Measurements from ENCODE around the gene MCC.

Gene MCC

DNA sequence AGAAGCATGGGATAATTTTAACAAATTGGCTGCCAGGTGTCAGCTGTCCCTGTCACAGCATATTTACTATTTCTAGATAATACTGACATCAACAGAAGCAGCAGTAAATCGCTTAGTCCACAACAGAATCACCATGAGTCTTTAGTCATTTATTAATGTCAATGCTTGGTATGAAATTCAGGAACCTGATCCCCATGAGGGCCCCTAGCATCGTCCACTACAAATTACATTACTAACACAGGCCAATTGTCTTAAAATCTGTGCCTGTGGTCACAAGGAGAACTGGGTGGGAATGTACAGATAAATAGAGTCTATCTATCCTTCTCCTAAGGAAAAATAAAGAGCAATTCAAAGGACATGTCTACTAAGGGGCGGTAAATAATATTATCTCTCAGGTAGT lies 129.6 kb downstream of the MCC start:
- DNase-seq, result no peak

DNA sequence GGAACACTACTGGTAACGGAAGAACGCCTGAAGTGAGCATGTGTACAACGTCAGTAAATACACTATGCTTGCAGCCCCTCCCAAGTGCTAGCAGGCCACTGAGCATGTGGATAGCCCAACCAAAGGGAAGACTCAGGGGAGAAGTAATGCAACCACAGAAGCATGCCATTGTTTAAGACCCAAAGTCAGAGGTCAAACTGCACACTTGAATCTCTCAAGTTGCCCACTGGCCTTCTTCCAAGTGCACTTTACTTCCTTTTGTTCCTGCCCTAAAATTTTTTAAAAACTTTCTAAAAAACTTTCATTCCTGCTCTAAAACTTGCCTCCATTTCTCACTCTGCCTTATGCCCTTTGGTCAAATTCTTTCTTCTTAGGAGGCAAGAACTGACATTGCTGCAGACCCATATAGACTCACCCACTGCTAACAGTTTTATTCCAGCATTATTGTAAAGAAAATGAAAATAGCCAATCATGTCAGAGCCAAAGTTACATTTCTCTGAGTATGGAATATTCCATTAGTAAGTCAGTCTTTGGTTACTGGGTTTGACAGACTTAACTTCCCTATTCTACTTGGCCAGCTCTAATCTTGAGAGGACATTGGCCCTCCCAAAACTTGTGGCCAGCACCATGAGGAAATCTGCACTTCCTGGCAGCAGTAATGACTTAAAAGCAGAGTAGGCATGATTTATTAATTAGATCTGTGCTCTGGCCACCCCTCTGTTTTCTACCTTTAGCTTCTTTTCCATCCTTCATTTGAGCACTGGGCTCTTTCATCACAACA lies 130.4 kb downstream of the MCC start:
- no peak for DNase-seq

DNA sequence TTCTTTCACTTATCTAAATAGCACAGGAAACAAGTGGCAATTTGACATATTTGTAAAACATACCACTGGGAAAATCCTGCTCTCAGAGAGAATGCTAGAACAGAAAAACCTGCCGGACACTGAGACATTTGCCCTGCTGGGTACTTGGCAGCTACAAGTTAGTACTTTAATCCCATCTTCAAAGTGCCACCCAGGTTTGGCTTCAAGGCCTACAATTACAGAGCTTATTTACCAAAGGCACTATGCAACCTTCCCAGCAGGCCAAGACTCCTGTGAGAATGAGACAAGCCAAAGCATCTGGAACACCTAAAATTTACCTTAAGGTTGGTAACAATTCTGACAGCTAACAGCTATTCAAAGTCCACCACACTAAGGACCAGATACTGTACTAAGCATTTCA lies 131.8 kb downstream of the MCC start:
- no peak for DNase-seq

DNA sequence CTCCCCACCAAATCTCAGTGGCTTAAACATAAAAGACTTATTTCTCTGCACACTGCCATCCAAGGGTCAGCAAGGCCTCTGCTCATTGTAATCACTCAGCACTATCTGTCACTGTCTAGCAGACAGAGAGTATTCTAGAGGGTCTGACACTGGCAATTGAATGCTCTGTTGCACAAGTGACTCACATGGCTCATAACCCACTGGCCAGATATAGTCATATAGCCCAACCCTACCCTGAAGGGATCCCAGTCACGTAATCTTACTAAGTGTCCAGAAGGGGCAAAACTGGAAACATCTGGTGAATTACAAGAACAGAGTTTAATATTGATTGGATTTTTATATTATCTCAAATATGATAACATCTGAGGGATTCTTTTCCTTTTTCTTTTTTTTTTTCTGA lies 134.2 kb downstream of the MCC start:
- no peak for DNase-seq

DNA sequence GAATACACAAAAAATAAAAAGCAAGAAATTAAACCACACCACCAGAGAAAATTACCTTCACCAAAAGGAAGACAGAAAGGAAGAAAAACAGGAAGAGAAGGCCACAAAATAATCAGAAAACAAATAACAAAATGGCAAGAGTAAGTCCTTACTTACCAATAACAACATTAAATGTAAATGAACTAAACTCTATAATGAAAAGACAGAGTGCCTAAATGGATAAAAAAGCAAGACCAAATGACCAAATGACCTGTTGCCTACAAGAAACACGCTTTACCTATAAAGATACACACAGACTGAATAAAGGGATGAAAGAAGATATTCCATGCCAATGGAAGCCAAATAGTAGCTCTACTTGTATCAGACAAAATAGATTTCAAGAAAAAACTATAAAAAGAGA lies 140.7 kb downstream of the MCC start:
- no peak for DNase-seq

DNA sequence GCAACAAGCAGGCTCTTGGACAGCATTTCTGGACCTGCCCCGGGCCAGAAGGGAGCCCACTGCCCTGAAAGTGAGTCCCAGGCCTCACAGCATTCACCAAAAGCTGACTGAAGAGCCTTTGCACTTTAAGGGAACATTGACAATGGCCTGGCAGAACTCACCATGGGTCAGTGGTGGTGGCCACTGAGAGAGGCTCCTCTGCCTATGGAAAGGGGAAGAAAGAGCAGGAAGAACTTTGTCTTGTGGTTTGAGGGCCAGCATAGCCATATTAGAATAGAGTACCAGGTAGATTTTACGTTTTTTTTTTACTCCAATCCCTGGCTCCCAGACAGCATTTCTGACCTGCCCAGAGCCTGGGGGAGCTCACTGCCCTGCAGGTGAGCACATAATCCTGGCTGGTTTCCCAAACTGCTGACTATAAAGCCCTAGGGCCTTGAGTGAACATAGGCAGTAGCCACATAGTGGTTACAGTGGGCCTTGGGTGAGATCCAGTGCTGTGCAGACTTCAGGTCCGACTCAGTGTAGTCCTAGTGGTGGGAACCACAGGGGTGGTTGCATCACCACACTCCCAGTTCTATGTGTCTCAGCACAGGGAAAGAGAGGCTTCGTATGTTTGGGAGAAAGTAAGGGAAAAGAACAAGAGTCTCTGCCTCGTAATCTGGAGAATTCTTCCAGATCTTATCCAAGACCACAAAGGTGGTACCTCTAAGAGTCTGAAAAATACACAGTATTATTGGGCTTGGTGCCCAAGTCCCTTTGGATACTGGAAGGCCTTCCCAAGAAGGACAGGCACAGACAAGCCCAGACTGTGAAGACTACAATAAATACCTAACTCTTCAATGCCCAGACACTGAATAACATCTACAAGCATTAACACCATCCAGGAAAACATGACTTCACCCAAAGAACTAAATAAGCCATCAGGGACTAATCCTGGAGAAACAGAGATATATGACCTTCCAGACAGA lies 143.0 kb downstream of the MCC start:
- DNase-seq, result no peak

DNA sequence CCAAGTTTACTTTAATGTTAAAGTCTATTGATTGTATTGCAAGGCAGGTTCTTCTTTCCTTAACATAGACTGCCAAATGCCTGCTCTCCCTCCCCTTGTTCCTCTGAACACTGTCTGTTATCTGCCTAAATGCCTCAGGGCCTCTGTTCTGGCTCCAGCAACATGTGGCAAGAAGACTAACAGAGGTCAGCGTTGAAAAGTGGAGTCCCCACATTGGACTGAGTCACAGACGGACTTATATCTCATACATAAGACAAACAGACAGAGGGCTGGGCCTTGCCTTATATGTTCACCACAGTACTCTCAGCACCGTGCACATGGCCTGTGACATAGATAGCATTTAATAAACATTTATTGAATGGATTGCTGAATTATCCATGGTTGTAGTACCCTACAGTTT lies 144.9 kb downstream of the MCC start:
- no peak for DNase-seq

DNA sequence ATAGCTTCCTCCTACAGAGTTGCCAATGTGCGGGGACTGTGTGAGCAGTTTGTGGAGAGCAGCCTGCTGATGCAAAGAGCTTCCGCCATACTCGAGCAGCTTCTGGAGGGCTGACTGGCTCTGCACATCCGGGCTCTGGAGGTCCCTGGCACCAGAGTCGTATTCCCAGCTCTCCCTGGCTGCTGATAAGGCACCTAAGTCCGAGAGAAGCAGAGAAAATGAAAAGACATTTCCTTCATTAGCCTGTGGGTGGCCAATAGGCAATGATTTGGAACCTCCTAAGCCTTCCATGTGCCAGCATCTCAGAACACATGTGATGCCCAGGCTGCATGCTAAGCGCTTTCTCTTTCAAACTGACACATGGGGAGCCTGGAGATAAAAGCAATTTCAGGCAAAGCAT lies 147.7 kb downstream of the MCC start:
- DNase-seq, result no peak

DNA sequence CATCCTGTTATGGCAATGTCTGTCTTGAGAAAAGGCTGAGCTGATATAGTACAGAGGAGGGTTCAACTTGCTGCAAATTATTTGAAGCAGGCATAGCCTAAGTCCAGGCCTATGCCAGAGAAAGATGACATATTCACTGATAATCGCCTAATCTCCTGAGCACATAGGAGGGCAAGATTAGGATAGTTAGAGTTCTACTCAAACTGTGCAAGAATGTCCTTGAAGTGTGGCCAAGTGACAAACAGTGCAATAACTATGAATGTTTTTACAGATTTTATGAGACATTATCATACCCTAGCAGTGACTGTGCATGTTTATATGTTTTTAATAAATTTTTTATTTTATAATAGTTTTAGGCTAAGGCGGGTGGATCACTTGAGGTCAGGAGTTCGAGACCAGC lies 149.6 kb downstream of the MCC start:
- no peak for DNase-seq

DNA sequence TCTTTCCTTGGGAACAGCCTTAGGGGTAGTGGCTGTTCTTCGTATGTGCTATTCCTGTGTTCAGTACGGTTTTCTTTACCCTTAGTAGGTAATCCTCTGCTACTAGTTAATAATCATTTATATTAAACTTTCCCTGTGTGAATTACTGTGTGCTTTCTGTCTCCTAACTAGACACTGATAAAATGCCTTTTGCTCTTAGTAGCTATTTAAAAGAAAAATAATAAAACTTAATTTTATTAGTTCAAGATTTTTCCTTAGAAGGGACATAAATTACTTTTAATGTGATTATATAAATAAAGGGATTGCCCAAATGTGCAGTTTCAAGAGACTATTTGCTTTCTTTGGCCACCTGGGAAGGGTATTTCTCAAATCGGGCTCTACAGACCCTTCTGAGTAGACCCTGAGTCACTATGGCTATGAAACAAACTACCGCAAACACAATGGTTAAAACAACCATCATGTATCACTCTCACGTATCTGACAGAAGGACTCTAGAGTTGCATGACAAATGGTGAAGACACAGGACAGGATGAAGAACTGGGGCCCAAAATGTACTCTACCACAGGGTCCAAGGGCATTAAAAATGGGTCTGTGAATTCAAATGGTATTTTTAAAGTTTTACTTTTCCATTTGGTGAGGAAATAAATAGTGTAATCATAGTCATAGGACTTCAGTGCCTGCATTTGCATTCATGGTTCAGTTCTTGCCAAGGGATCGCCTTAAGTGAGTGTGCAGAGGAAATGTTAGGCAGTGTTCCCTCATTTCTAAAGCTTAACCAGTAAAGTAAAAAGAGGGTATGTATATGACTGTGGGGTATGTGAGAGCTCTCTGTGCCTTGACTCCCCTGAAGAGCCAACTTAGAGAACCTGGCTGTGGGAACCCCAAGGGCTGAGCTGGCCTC lies 150.5 kb downstream of the MCC start:
- no peak for DNase-seq

DNA sequence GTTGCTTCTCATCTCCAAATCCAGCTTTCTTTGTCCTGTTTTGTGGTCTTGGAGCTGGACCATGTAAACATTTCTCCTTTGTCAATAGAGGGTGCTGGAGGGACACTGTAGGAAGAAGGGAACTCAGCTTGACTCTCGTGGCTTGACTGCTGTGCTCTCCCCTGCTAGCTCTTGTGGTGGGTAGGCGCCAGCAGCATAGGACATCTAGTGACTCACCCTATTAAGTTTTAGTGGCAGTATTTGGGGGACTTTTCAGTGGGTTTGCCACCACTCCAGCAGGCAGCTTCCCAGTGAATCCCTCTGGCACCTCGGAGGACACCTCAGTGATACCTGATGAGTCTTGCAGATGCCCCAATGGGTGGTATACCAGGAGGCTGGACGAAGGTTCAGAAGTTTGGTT lies 151.3 kb downstream of the MCC start:
- no peak for DNase-seq

DNA sequence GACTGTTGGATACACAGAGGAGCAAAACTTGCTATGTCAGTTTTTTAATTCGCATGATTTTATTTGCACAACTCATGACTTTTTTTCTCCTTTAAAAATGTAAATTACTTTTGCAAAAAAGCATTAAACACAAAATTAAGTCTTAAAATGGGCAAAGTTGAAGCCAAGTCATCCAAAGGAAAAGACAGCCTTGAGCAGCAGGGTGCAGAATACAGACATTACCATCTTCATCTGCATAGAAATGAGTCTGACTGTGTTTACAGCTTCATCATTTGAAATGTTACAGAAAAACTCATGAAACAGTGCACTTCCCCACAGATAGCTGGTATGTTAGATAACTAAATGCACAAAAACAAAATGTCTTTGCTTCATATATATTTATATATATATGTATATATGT lies 154.8 kb downstream of the MCC start:
- no peak for DNase-seq

DNA sequence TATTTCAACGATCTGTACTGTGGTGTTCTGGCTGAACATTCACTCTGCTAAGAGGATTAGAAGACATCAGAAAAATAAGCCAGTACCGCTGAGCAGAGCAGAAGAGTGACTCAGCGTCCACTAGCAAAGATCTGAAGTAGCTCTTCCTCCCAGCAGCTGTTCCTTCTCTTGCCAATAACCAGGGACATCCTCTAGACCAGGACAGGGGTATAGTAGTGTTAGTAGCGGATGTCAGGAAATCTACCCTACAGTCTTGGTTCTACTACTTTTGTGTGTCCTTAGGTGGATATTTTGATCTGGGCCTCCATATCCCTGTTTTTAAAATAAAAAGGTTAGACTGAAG lies 157.1 kb downstream of the MCC start:
- DNase-seq, result no peak

DNA sequence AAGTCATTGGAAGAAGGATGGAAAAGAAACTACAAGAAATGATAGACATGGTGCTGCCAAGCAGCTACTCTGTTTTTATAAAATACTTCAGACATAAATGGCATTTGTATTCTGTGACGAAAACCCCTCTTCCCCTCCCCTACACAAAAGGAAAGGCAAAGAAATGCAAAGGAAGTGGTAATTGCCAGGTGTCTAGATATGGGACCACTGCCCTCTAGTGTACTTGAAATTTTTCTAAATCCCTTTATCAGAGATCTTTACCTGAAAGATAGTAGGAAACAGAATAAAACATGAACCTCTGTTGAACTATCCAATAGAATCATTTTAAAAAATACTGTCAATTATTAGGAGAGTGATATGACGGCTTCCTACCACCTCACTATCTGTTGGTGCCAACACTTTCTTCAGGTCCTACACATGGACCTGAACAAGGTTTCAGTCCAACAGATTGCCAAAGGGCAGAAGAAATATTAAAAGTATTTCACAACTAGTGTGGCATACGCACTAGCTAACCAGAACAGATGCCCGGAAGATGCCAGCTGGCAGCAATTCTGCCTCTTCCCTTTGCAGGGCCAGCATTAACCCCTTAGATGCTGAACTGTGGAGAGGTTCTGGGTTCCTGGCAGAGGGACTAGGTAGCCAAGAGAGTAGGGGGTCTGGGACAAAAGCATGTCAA lies 157.6 kb downstream of the MCC start:
- DNase-seq, result peak; percentile 54

DNA sequence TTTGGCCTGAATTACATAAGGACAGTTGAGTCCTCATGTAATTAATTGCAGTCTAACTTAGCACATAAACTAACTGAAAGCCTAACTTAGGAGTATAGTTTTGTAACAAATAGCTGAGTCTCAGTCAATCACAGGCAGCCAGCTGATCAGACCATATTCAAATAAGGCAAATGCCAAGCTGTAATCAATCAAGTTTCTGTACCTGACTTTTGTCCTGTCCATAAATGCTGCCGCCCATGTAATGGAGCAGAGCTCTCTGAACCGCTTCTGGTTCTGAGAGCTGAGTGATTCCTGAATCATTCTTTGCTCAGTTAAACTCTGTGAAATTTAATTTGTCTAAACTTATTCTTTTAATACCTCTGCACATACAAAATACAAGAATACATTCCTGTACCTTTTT lies 158.3 kb downstream of the MCC start:
- DNase-seq, result no peak

DNA sequence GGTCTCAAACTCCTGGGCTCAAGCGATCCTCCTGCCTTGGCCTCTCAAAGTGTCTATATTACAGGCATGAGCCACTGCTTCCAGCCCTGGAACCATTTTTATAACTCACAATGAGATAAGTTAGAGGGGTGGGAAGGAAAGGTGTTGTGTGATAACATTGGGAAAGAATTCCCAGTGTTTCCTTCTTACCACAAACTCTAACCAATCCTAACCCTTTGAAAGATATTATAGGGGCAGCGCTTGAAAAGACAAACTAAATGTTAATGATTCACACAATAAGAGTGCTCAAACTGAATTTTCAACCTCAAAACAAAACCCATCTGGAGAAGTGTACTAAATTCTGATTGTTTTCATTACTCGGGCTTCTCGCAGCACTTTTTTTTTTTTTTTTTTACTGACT lies 163.2 kb downstream of the MCC start:
- DNase-seq, result no peak

DNA sequence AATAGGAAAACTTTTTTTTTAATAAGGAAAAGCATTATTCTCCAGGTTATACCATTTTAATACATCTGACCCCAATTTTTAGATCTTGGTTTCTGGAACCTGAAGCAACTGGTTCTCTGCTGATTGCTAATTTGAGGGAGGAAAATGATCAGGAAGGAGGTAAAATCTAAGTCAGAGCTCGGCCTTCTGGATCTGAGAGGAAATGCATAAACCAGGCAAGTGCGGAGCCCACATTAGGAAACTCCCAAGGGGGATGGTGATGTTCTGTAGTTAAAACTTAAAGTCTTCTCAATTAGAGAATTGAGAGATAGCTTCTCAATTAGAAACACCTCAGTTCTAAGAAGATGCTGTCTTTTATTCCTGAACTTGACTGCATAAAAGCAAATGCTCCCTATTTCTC lies 167.0 kb downstream of the MCC start:
- no peak for DNase-seq

DNA sequence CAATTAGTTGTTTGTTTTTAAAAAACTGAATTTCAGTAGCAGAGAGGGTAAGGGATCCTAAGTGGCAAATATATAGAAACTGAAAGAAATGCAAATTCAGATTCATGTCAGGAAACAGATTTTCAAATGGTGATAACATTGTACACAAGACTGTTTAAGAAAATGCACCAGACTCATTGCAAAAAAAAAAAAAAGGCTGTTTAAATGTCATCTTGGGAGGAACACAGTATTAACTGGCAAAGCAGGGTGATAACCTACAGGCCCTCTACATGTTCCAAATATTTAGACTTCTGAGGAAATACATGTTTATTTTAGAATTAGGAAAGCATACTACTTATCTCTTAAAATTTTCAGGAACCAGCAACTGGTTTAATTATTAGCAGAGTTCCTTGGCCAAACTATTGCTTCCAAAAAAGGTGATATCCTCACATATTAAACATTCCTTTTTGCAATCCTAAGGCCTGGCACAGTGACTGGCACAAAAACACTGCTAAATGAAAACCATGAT lies 167.9 kb downstream of the MCC start:
- no peak for DNase-seq

DNA sequence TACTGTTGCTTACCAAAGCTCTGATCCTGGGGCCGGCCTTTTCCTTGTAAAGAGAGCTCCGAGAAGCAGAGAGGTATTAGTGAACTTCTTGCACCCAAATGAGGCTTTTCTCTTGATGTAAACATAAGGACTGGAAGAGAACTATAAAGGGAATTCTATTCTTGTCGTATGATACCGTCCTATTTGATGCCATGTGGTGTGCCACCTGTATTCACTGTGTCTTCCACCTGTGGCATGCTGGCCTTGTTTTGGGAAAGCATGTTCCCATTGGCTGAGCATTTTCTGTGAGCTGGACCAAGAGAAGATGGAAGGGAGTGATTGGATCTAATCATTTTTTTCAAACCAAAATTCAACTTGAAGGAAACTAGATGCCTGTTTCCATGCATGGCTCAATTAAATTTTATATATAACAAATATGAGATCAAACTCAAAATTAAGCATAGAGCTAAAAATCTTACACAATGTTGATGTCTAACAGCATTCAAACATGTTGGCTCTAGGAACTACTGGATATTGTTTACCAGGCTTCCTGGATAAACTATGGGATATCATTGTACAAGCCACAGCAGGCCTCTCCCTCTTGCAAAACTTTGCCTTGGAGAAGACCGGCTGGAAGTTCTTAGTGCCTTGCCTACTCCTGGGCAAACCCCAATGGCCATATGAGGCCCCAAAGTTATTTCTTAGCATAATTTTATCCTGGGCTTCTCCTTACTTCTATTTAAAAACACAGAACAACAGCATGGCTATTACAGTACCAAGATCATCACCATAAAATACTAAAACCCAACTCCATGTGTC lies 168.8 kb downstream of the MCC start:
- DNase-seq, result no peak

DNA sequence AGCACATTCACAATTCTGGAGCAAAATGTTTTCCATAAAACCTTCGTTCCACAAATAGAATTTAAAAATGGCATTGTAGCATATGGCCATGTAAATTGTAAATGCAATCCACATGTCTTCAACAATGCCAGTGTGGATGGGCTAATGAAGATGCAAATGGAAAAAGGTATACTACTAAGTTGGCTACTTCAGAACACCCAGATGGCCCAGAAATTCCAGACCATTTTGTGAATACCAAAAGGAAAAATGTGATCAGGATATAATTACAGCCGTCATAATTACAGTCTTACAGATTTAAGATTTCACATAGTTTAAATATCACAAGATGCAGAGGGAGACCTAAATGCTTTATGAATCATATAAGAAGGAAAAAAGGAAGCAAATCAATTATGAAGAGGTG lies 170.6 kb downstream of the MCC start:
- DNase-seq, result no peak

DNA sequence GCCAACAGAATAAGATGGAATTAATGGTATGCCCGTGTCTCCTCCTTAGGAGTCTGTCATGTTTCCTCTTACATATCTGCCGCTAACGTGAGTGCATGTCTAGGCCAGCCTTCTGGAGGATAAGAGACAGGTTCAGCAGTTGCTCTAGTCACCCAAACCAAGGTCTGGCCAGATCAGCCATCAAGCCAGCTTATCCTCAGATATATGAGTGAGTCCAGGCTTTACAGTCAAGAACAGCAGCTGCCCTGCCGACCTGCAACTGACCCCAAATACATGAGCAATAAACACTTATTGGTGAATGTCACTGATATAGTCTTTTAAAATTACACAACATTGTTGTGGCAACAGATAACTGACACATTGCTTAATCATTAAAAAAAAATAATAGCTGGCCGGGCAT lies 177.0 kb downstream of the MCC start:
- no peak for DNase-seq

DNA sequence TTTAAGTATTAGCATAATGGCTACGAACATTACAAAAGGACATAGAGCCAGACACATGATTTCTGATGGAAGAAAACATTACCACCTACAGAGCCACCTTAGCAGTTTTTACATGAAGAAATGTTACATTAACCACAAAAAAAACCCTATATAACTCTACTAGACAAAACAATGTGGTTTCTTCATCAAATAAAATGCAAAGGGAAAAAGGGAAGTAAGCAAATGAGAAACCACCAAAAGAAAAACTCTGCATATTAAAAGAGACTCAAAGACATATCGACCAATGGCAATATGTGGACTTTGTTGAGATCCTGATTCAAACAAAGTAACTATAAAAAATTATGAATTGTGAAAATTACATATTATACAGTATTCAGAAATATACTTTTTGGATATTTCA lies 186.1 kb downstream of the MCC start:
- no peak for DNase-seq

All from right forelimb (tissue), 1 donor.